MCF 10A (cell line): ENCODE measurements around the gene FAAH. TPM values are rescaled to one million over a fixed set of nuclear protein-coding genes. Genes with fewer than 3 reads are reported as not detected.
"Not testable (repeated sequence)": the region's sequence is repeated elsewhere in the genome, so short reads cannot be mapped to it uniquely, and the experiment has no call there.

Experiments used
- BruUV-seq: library from RNA; stranded (reverse); fragments of 400-500 nt; replicated peaks from 2 replicates; lab custom pipeline; 2021; lab: Mats Ljungman, UMichigan
- CTCF ChIA-PET: fragments of 300-600 bp; sonication (Branson Sonifier 250); formaldehyde crosslinking; extraction: SDS; loops from one replicate; lab custom pipeline; 2021; ENCODE audit warnings: antibody characterized with exemption, inconsistent platforms; lab: Yijun Ruan, JAX
- POLR2A ChIA-PET: fragments of 300-600, 350-650 bp; sonication (Branson Sonifier 250); formaldehyde crosslinking; extraction: SDS; loops from one replicate; lab custom pipeline; 2020; ENCODE audit warnings: antibody characterized with exemption, inconsistent platforms; lab: Yijun Ruan, JAX
- DNase-seq: peaks from one replicate; pipeline ENCODE4 v3.0.0-alpha.2; 2018; ENCODE audit not compliant: unreplicated experiment
- H3K27ac Mint-ChIP-seq: one replicate; pipeline ENCODE4 v1.8.0; 2022; ENCODE audit warnings: mild to moderate bottlenecking, low read depth, mixed read lengths; ENCODE audit not compliant: unreplicated experiment
- H3K27me3 Mint-ChIP-seq: one replicate; pipeline ENCODE4 v1.8.0; 2022; ENCODE audit warnings: mixed read lengths; ENCODE audit not compliant: insufficient read depth, unreplicated experiment
- H3K36me3 Mint-ChIP-seq: one replicate; pipeline ENCODE4 v1.8.0; 2022; ENCODE audit warnings: mild to moderate bottlenecking, moderate library complexity, mixed read lengths; ENCODE audit not compliant: insufficient read depth, unreplicated experiment
- H3K4me1 Mint-ChIP-seq: one replicate; pipeline ENCODE4 v1.8.0; 2022; ENCODE audit warnings: mixed read lengths; ENCODE audit not compliant: insufficient read depth, unreplicated experiment
- H3K4me3 Mint-ChIP-seq: one replicate; pipeline ENCODE4 v1.8.0; 2022; ENCODE audit warnings: mild to moderate bottlenecking, moderate library complexity, mixed read lengths; ENCODE audit not compliant: unreplicated experiment
- H3K9me3 Mint-ChIP-seq: one replicate; pipeline ENCODE4 v1.8.0; 2022; ENCODE audit warnings: mixed read lengths; ENCODE audit not compliant: unreplicated experiment
- intact Hi-C: fragments of 100-400 bp; cut with micrococcal nuclease; formaldehyde crosslinking; loops from 2 replicates; pipeline ENCODE4 v1.14.1; 2022
- total RNA-seq: library from RNA; stranded (reverse); gene quantifications from 2 replicates; pipeline ENCODE4 v1.2.3, GENCODE V29; 2022
- TF ChIP-seq, protein P1 (sequence below): fragments of 200-600 bp; IDR thresholded peaks from one replicate; pipeline ENCODE4 v1.8.0; 2022; ENCODE audit warnings: antibody characterized with exemption, mild to moderate bottlenecking; ENCODE audit not compliant: unreplicated experiment

FAAH gene
- total RNA-seq, 1 experiment from 2014 or later, result 19.3 TPM

DNA sequence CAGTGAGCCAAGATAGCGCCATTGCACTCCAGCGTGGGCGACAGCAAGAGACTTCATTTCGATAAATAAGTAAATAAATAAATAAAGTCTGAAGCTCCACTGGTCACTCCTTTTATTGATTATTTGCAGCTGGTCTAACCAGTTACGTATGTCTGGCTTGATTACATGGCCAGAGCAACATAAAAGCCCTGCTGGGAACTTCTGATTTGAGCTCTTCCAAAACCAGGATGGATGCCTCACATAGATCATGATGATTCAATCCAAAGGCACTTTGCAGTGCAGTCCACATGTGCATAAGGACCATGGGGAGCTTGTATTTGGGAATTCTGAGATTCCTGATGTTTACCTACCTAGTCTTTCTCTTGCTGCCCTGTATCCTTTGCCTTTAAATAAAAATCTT is 29.5 kb upstream of the FAAH start:
- Mint-ChIP-seq H3K4me1 (no peaks in the 10 kb centered on the region), H3K9me3 (no peaks in the 10 kb centered on the region), H3K27me3 (no peaks in the 10 kb centered on the region), H3K4me3 (no peak overlapping the region), H3K36me3 (peaks cover 70% of the 10 kb centered on the region), H3K27ac (no peak overlapping the region)
- ChIA-PET CTCF (interaction anchor here (1.2 kb wide), 1 partner anchor 13 kb away, joined by 3 read pairs; no protein-coding TSS in a partner anchor), POLR2A (interaction anchor here (1.7 kb wide), 1 partner anchor 20 kb away, joined by 3 read pairs; no protein-coding TSS in a partner anchor)
- TF ChIP-seq, protein P1, sequence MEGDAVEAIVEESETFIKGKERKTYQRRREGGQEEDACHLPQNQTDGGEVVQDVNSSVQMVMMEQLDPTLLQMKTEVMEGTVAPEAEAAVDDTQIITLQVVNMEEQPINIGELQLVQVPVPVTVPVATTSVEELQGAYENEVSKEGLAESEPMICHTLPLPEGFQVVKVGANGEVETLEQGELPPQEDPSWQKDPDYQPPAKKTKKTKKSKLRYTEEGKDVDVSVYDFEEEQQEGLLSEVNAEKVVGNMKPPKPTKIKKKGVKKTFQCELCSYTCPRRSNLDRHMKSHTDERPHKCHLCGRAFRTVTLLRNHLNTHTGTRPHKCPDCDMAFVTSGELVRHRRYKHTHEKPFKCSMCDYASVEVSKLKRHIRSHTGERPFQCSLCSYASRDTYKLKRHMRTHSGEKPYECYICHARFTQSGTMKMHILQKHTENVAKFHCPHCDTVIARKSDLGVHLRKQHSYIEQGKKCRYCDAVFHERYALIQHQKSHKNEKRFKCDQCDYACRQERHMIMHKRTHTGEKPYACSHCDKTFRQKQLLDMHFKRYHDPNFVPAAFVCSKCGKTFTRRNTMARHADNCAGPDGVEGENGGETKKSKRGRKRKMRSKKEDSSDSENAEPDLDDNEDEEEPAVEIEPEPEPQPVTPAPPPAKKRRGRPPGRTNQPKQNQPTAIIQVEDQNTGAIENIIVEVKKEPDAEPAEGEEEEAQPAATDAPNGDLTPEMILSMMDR, result no peak
- intact Hi-C loops, result no loop called here
- BruUV-seq, result no TSS peak
- no peak for DNase-seq

DNA sequence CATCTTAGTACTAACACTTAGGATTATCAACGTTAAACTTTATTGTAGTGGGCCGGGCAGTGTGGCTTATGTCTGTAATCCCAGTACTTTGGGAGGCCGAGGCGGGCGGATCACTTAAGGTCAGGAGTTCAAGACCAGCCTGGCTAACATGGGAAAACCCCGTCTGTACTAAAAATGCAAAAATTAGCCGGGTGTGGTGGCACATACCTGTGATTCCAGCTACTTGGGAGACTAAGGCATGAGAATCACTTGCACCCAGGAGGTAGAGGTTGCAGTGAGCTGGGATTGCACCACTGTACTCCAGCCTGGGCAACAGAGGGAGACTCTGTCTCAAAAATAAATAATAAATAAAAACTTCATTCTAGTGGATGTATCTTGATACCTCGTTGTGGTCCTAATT is 28.3 kb upstream of the FAAH start:
- not testable (repeated sequence) for H3K4me3 Mint-ChIP-seq
- CTCF ChIA-PET, result interaction anchor here (0.6 to 1.2 kb wide), 3 partner anchors 11 to 173 kb away, joined by 3 to 4 read pairs (median 3); no protein-coding TSS in a partner anchor
- POLR2A ChIA-PET, result interaction anchor here (1.0 to 2.1 kb wide), 2 partner anchors 25 to 62 kb away, joined by 3 to 9 read pairs; partner anchors contain the start of genes LRRC41, NSUN4 and UQCRH

DNA sequence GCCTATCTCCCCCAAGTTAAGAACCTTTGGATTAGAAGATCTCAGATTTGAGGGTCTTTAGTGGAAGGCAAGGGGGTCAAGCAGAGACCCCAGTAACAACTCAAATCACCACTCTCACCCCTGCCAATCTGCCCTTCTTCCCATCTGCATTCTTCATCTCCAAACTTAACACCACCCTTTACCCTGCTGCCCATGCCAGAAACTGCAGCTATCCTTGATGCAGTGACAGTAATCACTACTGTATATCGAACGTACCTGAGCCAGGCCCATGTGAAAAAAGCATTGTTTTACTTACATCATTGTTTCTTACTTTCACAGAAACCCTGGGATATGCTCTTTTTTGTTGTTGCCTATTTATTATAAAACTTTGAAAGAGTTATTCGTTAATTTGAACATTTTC is 27.0 kb upstream of the FAAH start:
- POLR2A ChIA-PET, result interaction anchor here (0.6 to 2.1 kb wide), 2 partner anchors 26 to 63 kb away, joined by 5 to 9 read pairs; partner anchors contain the start of gene NSUN4

More for the DNA sequence above, 28.3 kb upstream of the FAAH start:
- H3K27ac Mint-ChIP-seq, DNase-seq, H3K27me3 Mint-ChIP-seq, intact Hi-C loops, H3K4me1 Mint-ChIP-seq, BruUV-seq, H3K9me3 Mint-ChIP-seq: not testable (repeated sequence)
- H3K36me3 Mint-ChIP-seq, result peaks cover 59% of the 10 kb centered on the region

DNA sequence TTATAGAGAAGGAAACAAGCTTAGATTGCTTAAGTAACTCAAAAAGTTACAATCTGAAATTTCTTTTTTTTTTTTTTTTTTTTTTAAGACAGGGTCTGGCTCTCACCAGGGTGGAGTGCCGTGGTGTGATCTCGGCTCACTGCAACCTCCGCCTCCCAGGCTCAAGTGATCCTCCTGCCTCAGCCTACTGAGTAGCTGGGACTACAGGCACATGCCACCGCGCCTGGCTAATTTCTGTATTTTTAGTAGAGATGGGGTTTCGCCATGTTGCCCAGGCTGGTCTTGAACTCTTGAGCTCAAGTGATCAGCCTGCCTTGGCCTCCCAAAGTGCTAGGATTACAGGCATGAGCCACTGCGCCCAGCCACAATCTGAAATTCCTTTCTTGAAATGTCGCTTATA is 26.4 kb upstream of the FAAH start:
- CTCF ChIA-PET, result interaction anchor here (0.6 to 0.7 kb wide), 2 partner anchors 1037 to 1893 kb away, joined by 5 to 6 read pairs; no protein-coding TSS in a partner anchor

More for the DNA sequence above, 27.0 kb upstream of the FAAH start:
- Mint-ChIP-seq H3K27ac (no peak overlapping the region), H3K9me3 (no peaks in the 10 kb centered on the region), H3K4me1 (no peaks in the 10 kb centered on the region), H3K4me3 (no peak overlapping the region), H3K27me3 (no peaks in the 10 kb centered on the region), H3K36me3 (peaks cover 46% of the 10 kb centered on the region)
- TF ChIP-seq, protein P1, result no peak
- CTCF ChIA-PET, result interaction anchor here (0.6 to 0.7 kb wide), 2 partner anchors 1038 to 1892 kb away, joined by 5 to 6 read pairs; no protein-coding TSS in a partner anchor
- DNase-seq, result no peak
- BruUV-seq, result no TSS peak
- intact Hi-C loops, result no loop called here

DNA sequence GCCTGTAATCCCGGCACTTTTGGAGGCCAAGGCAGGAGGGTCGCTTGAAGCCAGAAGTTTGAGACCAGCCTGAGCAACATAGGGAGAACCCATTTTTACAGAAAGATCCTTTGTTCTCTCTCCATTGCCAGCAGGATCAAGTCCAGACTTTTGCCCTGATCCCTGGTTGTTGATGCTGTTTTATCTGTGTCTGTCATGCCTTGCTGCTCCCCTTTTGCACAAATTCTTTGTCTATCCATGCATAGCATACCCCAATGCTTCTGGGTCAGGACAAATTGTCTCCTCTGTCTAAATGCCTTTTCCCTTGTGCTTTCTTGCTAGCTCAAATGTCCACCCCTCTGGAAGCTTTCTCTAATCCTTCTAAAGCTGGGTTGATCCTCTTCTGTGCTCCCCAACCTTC is 25.3 kb upstream of the FAAH start:
- POLR2A ChIA-PET, result interaction anchor here (1.2 to 1.9 kb wide), 2 partner anchors 28 to 33 kb away, joined by 3 to 11 read pairs; partner anchors contain the start of gene NSUN4
- CTCF ChIA-PET, result no interaction called here
- BruUV-seq, result no TSS peak
- no peak overlapping the region for H3K4me3 Mint-ChIP-seq
- H3K9me3 Mint-ChIP-seq, result no peaks in the 10 kb centered on the region
- no peak overlapping the region for H3K27ac Mint-ChIP-seq
- peaks cover 33% of the 10 kb centered on the region for H3K36me3 Mint-ChIP-seq
- TF ChIP-seq, protein P1, result no peak
- no peaks in the 10 kb centered on the region for H3K27me3 Mint-ChIP-seq
- intact Hi-C loops, result no loop called here
- no peak for DNase-seq
- H3K4me1 Mint-ChIP-seq, result peaks cover 5% of the 10 kb centered on the region

More for the DNA sequence above, 26.4 kb upstream of the FAAH start:
- peaks cover 43% of the 10 kb centered on the region for H3K36me3 Mint-ChIP-seq
- H3K27ac Mint-ChIP-seq, DNase-seq, H3K4me3 Mint-ChIP-seq, intact Hi-C loops, H3K4me1 Mint-ChIP-seq, H3K27me3 Mint-ChIP-seq, BruUV-seq, H3K9me3 Mint-ChIP-seq: not testable (repeated sequence)
- POLR2A ChIA-PET, result interaction anchor here (0.6 kb wide), 1 partner anchor 64 kb away, joined by 5 read pairs; no protein-coding TSS in a partner anchor
